LNCAP (cell line): ENCODE results near the gene CPEB4.

Source experiments
- TF ChIP-seq, protein P1 (sequence below): fragments of 450-650 bp; IDR thresholded peaks from 2 replicates; pipeline ENCODE4 v1.5.1; 2017; ENCODE audit warnings: mild to moderate bottlenecking

Gene CPEB4

DNA sequence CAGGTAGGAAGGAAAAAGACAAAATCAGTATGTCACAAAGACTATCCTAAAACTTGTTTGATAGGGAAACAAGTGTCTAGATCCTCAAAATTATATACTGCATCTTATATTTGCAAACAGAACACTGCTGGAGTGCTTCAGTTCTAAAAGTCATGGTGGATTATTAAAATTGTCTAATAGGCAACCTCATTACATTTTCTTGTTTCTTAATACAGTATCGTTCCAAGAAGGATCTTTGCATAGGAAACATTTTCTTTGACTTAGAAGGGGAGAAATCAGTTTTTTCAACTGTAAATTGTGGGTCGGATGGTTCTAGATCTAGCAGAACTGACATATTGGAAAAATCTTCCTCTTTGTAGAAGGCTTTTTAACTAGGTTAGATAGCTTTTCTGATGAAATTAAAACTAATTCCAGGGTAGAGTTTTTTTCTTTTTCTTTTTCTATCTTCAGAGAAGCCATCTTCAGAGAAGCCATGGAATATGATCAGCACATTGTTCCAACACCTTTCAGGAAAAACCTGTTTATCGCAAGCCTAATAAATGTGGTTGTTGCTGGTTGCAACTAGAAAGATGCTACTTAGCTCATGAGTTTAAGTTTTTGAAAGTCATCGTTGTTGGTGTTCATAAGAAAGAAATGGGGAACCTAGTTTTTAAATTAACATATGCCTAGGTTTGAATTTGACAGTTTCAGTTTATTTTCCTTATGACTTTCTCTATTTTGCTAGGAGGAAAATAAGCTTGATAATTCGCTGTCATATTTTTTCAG is 7.4 kb downstream of the CPEB4 start:
- TF ChIP-seq, protein P1, sequence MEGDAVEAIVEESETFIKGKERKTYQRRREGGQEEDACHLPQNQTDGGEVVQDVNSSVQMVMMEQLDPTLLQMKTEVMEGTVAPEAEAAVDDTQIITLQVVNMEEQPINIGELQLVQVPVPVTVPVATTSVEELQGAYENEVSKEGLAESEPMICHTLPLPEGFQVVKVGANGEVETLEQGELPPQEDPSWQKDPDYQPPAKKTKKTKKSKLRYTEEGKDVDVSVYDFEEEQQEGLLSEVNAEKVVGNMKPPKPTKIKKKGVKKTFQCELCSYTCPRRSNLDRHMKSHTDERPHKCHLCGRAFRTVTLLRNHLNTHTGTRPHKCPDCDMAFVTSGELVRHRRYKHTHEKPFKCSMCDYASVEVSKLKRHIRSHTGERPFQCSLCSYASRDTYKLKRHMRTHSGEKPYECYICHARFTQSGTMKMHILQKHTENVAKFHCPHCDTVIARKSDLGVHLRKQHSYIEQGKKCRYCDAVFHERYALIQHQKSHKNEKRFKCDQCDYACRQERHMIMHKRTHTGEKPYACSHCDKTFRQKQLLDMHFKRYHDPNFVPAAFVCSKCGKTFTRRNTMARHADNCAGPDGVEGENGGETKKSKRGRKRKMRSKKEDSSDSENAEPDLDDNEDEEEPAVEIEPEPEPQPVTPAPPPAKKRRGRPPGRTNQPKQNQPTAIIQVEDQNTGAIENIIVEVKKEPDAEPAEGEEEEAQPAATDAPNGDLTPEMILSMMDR, result no peak

DNA sequence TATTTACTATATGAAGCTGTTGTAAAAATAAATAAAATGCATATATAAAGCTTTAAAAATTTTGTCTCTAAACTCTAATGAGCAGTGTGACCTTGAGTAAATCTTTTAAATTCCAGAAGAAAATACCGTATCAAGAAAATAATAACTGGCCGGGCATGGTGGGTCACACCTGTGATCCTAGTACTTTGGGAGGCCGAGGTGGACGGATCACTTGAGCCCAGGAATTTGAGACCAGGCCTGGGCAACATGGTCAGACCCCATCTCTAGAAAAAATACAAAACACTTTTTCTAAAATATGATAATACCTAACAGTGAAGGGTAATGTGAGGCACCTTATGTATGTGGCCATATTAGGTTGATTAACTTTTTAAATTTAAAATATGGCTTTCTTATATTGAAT is 8.5 kb downstream of the CPEB4 start:
- TF ChIP-seq, protein P1, result no peak

DNA sequence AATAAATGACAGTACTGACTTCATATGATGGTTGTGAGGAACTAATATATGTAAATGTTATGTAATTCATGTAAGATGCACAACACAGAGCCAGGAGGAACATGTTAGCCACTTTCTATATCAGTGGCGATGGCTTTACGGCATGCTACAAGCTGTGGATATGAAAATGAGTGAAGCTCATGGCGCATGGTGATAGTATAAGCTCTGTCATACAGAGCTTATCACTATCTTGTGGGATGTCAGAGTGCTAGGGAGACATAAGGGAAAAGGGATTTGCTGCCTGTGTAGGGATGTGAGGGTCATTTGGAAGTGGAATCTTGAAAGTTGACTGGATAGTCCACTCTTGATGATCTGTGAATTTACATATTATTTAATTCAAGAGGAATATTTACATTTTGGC is 13.6 kb downstream of the CPEB4 start:
- TF ChIP-seq, protein P1, result no peak

DNA sequence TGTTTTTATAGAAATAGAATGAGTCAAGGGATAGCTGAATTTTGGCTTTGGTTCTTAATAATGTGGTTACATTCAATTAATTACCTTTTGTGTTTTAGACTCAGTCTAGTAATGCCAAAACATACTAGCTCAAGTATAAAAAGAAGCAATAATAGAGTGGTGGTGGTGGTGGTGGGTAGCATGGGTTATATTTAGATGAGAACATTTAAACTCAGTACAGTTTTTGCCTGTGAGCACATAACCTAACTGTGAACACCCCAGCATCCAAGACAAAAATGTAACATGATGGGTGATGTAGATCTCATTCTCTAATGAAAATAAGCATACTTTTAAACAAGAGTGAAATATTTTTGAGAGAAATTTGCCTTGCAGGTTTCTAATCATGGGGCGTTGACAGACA is 14.2 kb downstream of the CPEB4 start:
- TF ChIP-seq, protein P1, result no peak

DNA sequence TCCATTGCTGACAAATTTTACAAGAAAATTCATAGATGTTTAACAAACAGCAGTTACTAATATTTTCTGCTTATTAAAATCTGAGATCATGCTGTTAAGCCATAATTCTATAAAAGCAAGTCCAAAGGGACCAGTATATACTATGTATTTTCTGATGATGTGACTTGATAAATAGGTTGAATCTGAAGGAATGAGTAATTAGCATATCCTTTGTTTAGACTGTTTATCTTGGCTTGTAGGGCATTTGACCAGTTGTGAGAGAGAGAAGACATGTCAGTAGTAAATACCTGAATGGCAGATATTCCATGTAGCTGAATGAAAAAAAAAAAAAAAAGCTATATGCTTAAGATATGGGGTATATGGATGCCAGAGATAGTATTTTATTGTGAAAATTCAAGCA is 14.6 kb downstream of the CPEB4 start:
- TF ChIP-seq, protein P1, result no peak

DNA sequence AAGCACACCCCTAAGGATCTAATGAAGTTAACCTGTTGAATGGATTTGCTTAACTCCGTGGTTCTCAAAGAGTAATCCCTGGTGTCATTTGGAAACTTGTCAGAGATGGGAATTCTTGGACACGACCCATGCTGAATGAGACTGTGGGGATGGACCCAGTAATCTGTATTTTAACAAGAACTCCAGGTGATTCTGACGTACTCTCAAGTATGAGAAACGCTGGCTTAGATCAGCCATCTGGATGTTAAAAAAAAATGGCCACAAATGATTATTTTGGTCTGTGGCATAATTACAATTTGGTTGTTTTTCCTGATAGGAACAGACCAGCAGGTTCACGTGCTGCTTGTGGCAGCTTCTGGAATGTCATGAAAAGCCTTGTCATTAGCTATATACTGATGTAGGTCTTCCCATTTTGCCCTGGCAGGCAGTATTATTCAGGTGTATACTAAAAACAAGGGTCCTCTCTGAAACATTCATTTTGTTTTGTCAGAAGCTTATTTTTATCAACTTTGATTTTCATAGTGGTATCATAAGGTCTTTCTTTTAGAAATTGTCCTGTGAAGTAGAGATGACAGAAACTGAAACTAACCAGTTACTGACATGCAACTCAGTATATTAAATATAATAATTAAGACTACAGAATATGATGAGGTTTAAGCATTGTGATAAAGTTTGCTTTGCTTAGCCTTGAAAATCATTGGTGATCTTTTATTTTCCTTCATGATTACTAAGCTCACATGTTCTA is 15.4 kb downstream of the CPEB4 start:
- TF ChIP-seq, protein P1, result no peak

DNA sequence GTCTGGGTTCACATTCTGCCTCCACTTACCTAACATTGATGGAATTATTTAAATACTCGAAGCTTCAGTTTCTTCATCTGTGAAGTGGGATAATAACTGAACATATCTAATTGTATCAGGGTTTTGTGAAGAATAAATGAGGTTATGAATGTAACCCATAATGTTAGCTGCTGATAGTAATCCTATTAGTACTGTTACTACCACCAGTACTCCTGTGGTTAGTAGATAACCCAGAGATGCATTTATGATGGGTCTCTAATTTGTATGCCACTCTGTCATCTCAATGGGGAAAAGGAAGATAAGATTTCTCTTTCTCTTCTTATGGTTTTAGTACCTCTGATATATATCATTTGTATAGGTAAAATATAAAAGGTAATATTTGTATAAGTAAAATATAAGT is 16.0 kb downstream of the CPEB4 start:
- TF ChIP-seq, protein P1, result no peak
